BJ (cell line): ENCODE data around the gene XRCC4. TPM values are rescaled to one million over a fixed set of nuclear protein-coding genes. Genes with fewer than 3 reads are reported as not detected.

Experiments used
- CTCF ChIA-PET: fragments of 350-600 bp; formaldehyde crosslinking; extraction: SDS; loops from one replicate; lab custom pipeline; 2021; ENCODE audit warnings: antibody characterized with exemption, inconsistent platforms; lab: Yijun Ruan, JAX
- POLR2A ChIA-PET: fragments of 300-600 bp; sonication (Branson Sonifier 250); formaldehyde crosslinking; extraction: SDS; loops from one replicate; lab custom pipeline; 2021; ENCODE audit warnings: antibody characterized with exemption; lab: Charles Lee
- DNase-seq: peaks from one replicate; pipeline ENCODE4 v3.0.0-alpha.2; 2011; ENCODE audit warnings: low read depth
- H3K27me3 ChIP-seq: 2 replicates; pipeline ENCODE4 v1.6.0; 2011; ENCODE audit warnings: low read length; ENCODE audit not compliant: control insufficient read depth, insufficient read depth
- H3K36me3 ChIP-seq: 2 replicates; pipeline ENCODE4 v1.5.1; 2011; ENCODE audit warnings: low read length; ENCODE audit not compliant: control insufficient read depth, insufficient read depth
- H3K4me3 ChIP-seq: 2 replicates; pipeline ENCODE4 v1.5.1; 2011; ENCODE audit warnings: low read depth, mild to moderate bottlenecking, control low read depth, low read length
- polyA plus RNA-seq: library from polyadenylated mRNA; depleted of rRNA; stranded (reverse); fragments of >200 nt; gene quantifications from 2 replicates; pipeline ENCODE4 v1.2.3, GENCODE V29; 2011
- TF ChIP-seq, protein P1 (sequence below): IDR thresholded peaks from 2 replicates; pipeline ENCODE4 v1.5.1; 2011; ENCODE audit warnings: low read depth, mild to moderate bottlenecking, control low read depth, inconsistent platforms, low read length, moderate library complexity; ENCODE audit not compliant: insufficient read depth

Gene XRCC4
- polyA plus RNA-seq, 1 experiment, result 1.6 TPM

GRCh38 chr5:83220331-83220730 lies 143.0 kb downstream of the XRCC4 start:
- Histone ChIP-seq H3K36me3 (no peaks in the 10 kb centered on the region), H3K4me3 (no peak overlapping the region), H3K27me3 (no peaks in the 10 kb centered on the region)
- TF ChIP-seq, protein P1, sequence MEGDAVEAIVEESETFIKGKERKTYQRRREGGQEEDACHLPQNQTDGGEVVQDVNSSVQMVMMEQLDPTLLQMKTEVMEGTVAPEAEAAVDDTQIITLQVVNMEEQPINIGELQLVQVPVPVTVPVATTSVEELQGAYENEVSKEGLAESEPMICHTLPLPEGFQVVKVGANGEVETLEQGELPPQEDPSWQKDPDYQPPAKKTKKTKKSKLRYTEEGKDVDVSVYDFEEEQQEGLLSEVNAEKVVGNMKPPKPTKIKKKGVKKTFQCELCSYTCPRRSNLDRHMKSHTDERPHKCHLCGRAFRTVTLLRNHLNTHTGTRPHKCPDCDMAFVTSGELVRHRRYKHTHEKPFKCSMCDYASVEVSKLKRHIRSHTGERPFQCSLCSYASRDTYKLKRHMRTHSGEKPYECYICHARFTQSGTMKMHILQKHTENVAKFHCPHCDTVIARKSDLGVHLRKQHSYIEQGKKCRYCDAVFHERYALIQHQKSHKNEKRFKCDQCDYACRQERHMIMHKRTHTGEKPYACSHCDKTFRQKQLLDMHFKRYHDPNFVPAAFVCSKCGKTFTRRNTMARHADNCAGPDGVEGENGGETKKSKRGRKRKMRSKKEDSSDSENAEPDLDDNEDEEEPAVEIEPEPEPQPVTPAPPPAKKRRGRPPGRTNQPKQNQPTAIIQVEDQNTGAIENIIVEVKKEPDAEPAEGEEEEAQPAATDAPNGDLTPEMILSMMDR, result no peak
- CTCF ChIA-PET, result no interaction called here
- no peak for DNase-seq
- POLR2A ChIA-PET, result no interaction called here

DNA sequence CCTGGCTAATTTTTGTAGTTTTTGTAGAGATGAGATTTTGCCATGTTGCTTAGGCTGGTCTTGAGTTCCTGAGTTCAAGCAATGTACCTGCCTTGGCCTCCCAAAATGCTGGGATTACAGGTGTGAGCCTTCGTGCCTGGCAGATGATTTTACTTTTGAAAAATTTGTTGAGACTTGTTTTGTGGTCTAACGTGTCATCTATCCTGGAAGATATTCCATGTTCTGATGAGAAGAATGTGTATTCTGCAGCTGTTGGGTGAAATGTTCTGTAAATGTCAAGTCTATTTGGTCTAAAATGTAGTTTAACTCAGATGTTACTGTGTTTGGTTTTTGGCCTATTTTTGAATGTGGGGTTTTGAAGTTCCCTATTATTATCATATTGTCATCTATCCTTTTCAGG lies 145.6 kb downstream of the XRCC4 start:
- Histone ChIP-seq H3K27me3 (no peaks in the 10 kb centered on the region), H3K4me3 (no peak overlapping the region), H3K36me3 (no peaks in the 10 kb centered on the region)
- ChIA-PET POLR2A (no interaction called here), CTCF (interaction anchor here (0.6 kb wide), 1 partner anchor 404 kb away, joined by 5 read pairs; no protein-coding TSS in a partner anchor)
- TF ChIP-seq, protein P1, result no peak
- no peak for DNase-seq

DNA sequence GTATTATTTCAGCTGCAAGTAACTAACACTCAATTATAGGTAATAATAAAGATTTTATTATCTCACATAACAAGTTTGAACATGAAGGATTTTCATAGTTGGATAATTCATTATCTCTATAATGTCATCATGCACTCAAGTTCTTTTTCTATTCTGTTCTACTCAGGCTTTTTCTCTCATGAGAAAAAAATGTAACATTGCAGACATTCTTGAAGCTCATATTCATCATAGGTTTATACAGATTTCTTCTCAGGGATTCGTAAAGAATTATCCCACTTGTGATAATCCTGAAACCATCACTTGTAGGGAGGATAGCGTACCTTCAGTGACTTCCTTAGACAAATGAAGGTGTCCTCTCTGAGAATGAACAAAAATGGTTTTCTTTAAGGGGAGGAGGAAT lies 150.3 kb downstream of the XRCC4 start:
- Histone ChIP-seq H3K4me3 (no peak overlapping the region), H3K36me3 (no peaks in the 10 kb centered on the region), H3K27me3 (no peaks in the 10 kb centered on the region)
- no peak for DNase-seq
- CTCF ChIA-PET, result no interaction called here
- POLR2A ChIA-PET, result no interaction called here
- TF ChIP-seq, protein P1, result no peak

DNA sequence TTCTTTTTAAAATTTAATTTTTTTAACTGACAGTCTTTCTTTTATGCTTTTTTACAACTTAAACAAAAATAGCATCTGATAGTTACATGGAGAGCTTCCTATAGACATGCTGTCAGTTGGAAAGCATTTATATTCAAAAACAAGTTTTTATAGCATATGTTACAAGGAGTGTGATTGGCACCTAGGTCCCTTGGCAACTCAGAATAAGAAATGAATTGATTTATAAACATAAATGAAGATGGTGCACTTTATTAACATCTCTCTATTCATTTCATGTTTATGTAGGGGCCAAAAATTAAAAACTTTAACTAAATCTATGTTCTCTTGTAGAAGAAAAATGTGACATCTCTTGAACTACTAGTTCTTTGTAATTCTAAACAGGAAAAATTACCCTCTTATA lies 153.2 kb downstream of the XRCC4 start:
- CTCF ChIA-PET, result no interaction called here
- H3K4me3 ChIP-seq, result no peak overlapping the region
- H3K36me3 ChIP-seq, result no peaks in the 10 kb centered on the region
- H3K27me3 ChIP-seq, result no peaks in the 10 kb centered on the region
- no peak for DNase-seq
- POLR2A ChIA-PET, result no interaction called here
- TF ChIP-seq, protein P1, result no peak

DNA sequence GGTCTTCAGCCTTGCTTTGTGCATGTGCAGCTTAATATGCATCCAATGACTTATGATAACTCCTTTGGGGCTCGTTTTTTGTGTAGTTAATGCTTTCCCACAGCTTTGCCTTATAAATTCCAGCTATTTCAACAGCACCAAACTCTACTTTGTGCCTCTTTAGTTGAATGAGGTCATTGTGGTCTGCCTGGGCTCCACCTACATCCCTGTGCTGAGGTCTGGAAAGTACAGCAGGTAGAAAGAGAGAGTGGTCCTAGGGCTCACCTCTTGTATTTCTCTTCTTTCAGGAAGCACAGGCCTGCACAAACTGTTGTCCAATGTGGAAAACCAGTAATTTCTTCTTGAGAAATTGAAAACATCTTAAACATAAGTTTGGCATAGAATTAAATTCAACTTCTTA lies 167.2 kb downstream of the XRCC4 start:
- no peak for DNase-seq
- POLR2A ChIA-PET, result no interaction called here
- Histone ChIP-seq H3K4me3 (no peak overlapping the region), H3K36me3 (no peaks in the 10 kb centered on the region), H3K27me3 (no peaks in the 10 kb centered on the region)
- CTCF ChIA-PET, result no interaction called here
- TF ChIP-seq, protein P1, result no peak
